ENCODE results near the gene ABLIM2.

Gene ABLIM2

DNA sequence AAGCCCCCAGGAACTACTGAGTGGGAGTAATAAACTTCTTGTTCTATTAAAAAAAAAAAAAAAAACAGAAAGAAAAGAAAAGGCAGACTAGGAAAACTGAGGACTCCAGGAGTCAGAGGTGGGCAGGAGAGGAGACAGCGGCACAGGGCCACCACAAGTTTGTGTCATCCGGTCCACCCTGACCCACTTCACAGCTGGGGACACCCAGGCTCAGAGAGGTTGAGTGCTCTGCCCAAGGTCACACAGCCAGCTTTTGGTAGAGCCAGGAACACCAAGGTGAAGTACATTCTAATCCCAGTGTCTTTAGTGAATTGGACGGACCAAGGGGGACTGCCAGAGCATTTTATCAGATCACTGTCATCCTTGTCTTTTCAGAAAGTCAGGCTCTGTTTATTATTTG is 16.4 kb upstream of the ABLIM2 start:
- no peak for DNase-seq

DNA sequence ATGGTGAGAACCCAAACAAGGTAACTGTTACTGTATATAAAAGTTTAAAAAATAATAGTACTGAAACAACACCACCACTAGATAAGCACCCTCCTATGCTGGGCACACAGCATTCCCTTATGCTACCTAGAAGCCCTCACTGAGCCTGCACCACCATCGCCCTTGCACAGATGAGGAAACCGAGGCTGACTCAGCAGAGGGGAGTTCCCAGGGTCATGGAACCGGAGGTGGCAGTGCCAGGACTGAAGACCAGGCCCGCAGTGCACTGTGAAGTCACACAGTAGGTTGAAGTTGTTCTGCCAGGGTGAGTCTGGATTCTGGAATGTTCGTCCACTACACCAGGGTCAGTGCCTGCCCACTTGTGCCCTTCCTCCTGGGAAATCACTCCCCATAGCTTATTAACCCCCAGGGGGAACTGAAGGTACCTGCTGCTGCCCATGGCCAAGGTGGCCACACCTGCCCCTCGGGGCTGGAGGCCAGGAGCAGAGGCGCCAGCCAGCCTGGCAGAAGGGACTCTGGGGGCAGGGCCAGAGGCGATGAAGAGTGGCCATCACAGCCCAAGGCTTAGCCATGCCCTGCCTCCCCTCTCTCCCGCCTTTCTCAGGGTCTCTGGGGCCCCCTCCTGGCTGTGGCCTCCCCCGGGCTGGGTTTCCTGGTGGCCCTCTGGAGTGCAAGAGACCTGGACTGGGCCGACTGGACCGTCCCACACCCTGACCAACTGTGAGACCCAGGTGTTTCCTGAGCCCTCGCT is 15.1 kb upstream of the ABLIM2 start:
- DNase-seq = no peak

DNA sequence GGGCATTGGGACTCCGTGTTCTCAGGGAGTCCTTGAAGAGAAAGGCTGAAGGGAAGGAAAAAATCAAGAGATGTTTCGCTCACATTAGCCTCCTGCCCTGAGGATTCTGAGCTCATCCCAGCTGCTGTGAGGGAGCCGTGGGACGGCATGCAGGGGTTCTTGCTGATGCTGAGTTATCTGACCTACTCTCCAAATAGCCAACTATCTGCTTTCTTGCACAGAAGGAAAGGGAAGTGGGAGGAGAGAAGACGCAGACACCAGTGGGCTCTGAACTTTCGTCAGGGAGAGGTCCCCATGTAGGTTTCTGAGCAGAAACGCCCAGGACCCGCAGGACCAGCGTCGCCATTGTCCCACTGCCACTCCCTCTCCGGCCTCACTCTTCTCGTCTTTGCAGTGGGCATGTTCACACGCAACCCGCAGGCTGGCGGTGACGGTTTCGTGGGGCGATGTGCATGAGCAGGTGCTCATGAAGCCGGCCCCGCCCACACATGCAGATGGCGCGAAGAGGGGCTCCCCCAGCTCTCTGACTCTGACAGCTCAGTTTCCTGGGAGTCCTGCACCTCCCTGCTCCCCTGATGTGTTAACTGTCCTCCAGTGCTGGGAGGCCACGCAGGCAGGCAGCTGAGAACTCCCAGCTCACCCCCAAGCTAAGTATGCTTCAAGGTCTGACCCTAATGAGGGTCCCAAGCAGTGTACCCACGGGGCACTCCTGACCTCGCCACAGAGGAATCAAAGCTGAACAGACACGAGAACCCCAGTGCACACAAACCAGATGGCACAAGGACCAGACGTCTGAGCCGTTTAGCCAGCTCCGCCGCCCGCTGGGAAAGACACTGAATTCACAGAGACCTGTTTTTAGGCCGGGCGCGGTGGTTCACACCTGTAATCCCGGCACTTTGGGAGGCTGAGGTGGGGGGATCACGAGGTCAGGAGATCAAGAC is 13.6 kb upstream of the ABLIM2 start:
- DNase-seq = no peak

DNA sequence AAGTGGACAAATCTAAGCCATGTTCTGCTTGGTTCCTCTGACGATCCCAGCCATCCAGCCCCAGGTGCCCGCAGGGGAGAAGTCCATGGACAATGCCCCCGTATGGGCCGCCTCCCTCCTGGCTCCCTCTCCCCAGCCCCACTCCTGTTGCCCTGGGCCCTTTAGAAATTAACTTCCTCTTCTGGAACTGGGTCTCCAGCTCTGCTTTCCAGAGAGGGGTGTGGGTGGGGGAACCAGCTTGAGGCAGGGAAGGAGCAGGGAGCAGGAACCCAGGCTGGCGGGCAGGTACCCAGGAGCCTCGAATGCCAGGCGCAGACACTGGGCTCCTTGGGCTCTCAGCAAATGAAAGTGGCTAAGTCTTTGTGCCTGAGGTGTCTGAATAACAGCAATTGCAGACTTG is 12.7 kb upstream of the ABLIM2 start:
- no peak for DNase-seq

DNA sequence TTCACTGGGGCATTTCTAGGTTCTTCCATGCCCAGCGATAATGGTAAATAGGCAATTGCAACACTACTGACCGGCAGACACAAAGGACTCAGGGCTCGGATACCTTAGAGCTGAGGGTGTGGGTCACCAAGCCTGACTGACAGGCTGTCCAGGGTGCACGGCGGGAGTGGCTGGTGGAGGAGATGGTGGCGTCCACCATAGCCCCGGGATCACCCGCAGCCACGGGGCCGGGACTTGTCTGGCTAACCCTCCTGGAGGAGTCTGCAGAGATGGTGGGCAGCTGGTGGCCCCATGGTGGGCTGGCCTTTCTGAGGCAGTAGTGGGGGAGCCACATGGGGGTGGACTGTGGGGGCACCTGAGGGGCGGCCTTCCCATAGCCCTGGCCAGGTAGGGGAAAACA is 11.7 kb upstream of the ABLIM2 start:
- DNase-seq = no peak

DNA sequence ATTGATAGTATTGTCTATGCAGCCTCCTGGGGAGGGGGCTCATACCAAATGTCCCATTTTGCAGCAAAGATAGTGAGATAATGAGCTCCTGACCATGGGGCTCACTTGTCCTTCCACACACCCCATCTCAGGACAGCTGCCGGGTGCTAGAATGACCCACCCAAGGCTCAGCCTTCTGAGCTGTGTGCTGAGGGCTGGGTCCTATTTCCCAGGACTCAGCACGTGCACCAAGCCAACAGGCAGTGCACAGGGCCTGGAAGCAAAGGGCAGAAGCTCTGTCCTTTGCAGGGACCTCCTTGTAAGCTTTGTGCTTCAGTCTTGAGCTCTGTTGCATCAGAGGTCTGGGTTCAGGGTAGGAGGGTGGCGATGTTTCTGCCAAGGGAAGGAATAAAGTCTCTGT is 11.2 kb upstream of the ABLIM2 start:
- no peak for DNase-seq

DNA sequence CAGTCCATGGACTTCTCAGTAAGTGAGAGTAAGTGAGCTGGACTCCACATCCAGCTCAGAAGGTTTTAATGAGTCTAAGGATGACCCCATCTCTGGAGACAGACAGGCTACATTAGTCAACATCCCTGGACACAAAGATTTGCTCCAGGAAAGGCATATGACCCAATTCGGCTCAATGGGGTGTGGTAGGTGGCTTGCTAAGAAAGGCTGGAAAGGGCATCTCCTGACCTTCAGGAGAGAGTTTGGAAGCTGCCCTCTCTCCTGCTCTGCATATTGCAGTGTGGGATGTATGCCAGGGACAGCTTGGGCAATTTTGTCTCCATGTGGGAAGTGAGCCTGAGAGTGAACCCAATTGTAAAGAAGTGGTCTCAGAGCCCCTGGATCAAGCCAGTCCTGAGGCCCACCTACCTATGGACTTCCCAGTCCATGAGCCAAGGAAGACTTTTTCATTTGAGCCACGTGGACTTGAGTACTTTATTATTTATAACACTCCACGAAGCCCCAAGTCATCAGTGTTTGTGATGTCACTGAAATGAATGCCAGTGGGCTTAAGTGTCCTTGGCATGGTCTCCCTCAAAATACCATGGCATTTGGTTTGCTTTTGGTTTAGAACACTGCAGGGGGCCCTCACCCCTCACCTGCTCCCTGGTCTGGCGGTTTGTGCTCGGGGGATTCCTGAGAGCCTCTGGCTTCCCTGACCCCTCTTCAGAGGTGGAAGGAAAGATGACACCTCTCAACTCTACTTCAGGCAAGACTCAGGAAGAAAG is 10.4 kb upstream of the ABLIM2 start:
- DNase-seq = no peak

DNA sequence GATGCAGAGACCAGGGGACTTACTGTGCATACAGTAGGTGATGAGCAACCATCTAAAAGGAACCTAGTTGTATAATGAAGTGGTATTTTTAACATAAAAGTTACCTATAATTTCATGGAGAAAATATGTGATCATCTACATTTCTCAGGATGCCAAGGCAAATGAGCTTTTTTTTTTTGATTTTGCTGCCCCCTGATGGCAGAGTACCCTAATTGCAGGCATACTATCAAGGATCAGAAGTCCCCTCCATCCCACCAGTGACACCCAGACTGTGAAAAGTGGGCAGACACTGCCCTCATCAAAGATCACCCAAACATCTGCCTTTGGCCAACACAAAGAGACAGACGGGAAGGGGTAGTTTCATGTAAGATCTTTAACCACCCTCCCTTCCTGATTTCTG is 9.6 kb upstream of the ABLIM2 start:
- DNase-seq = no peak

DNA sequence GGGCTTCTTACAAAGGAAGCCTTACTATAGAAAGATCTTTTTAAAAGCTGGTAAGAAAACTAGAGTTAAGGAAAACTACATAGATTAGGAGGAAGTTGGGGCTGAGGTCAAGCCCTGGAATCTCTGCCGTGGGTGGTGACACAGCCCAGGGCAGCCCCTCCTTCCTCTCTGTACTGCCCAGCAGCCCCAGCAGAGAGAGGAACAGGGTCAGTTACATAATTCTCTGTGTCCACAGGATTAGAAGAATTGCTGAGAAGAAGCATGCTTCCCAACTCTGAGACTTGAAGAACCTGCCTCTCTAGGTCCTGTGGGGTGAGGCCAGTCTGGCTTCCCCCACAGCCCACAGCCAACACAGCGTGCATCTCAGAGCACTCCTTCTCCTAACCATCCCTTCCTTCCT is 9.2 kb upstream of the ABLIM2 start:
- no peak for DNase-seq

DNA sequence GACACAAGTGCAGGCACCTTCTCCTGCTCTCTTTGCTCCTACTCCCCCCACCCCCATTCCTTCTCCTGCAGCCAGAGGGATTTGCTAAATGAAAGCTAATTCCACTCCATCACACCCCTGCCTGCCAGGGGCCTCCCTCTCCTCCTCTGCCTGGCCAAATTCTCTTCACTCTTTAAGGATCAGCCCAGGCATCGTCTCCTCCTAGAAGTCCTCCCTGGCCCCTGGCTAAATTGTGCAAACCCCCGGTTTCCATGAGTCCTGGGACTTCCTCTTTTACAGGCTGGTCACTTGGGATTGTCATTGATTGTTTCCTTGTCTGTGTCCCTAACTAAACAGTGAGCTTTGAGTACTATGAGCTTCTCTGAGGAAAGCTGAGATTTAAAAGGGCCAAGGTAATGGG is 8.7 kb upstream of the ABLIM2 start:
- no peak for DNase-seq

DNA sequence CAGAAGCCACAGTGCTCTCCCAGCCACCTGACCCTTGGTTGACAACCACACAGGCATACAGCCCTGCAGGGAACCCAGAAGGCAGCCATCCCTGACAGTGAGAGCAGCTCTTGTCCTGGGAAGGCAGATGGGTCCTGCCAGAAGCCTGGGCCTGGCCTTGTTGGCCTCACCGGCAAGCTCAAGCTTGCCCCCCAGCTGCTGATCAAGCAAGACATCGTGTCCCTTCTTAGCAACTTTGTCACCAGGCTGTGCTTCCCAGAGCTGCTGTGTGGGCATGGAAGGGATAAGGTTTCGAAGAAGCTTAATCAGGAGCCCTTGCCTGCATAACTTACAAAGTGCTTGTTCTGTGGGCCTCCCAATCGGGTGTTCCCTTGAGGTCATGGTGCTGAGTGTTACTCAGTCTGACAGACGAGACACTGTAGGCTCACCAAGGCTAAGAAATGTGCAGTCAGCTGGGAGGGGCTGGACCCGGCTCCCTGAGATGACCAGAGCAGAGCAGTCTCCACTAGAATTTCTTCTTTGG is 6.8 kb upstream of the ABLIM2 start:
- no peak for DNase-seq

DNA sequence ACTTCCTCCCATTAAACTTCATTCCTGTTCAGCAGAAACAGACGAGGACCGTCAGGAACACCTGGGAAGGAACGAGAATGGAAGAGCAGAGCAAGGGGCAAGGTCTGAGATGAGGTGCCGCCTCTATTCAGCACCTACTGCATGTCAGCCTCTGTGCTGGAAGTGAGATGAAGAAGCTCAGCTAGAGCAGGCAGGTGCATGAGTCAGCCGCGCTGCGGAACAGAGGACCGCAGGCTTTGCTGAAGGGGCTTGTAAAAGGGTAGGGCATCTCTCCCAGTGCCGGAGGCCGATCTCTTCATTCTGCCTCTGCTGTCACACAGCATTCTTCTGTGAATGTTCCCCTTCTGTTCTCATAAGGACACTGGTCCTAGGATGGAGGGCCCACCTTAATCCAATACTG is 6.1 kb upstream of the ABLIM2 start:
- no peak for DNase-seq

DNA sequence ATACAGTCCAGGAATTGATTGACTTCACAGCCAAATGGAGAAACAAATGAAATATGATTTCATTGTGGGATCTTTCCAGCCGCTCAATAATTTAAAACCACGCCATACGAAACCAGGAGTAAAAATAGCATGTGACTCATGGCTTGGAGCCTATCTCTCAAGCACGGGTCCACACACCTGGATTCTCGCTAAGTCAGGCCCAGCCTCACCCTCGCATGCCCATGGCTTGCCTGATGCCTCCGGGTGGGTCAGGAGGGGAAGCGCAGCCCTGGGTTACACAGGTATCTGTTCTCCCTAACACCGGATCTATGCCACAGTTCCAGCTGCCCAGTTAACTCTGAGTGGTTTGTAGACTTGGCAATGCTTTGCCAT is 5.6 kb upstream of the ABLIM2 start:
- no peak for DNase-seq

DNA sequence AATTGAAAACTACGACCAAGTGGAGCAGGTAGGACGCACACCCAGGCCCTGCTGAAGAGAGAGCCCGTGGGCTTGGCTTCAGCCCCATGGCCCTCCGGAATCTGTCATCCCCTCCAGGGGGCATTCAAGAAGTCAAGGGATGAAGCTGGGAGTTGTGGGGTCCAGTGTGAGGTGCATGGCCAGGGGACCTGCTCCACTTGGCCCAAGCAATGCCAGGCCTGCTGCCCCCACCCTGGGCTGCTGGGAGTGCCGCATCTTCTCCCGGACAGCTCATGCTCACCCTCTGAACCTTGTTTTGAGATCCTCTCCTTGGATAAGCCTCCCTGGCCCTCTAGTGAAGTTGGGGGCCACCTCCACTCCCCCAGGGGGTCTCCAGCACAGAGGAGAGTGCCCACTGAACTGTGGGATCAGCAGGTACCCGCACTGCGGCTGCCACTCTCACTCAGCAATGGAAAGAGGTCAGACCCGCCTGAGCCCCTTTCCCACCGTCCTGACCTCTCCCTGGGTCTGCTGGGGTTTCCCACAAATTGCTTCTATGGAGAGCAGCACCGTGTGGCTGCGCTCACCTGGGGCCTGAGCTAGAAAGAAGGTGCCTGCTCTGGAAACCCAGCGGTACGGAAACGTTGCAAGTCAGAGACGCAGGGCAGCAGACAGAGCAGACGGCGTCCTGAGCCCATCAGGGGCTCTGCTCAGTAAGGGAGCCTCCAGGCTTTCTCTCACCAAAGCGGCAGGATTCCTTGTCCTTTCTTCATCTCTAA is 5.0 kb upstream of the ABLIM2 start:
- DNase-seq = no peak

DNA sequence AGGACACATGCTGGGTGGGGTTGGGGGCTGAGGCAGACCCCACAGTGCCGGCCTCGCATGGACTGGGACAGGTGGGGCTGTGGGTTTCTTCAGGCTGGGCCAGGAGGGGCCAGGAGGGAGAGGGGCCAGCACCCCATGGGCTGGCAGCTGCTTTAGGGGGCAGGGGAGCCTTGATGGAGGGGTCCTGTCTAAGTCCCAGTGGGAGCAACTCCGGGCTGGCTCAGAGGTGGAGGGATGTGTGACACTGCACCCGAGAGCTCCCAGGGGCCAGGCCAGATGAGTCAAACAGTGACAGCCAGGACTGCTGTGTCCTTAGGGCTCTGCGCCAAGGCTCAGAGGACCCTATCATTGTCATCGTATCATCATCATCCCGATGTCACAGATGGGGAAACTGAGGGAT is 4.4 kb upstream of the ABLIM2 start:
- DNase-seq = no peak

DNA sequence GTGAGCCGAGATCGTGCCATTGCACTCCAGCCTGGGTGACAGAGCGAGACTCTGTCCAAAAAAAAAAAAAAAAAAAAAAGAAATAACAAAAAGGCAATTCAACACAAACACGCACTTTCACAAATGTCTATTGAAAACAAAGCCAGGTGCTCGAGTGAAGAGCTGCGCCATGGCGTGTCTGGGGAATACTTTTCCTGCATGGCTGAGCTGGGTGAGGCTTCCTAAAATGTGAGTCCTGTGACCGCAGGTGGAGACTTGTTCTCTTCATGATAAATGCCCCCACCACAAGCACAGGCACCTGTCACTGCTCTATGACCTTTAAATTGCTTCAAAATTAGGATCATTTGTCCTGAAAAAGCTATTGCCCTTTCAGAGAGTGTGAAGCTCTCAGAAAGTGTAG is 4.0 kb upstream of the ABLIM2 start:
- no peak for DNase-seq

DNA sequence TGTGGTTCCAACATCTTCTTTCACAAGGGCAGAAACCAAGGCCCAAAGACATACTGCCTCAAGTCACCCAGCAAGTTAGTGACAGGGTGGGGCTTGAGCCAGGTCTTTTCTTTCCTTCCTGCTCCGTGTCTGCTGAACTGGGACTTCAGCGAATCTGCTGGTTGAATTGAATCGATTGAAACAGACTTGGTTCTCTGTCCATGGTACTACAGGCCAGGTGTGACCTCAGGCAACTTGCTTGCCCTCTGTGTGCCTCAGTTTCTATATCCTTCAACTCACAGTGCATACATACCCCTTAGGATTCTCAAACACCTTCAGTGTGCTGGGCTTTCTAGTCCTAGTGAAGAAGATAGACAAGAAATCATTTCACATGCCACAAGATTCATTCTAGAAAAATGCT is 2.0 kb upstream of the ABLIM2 start:
- no peak for DNase-seq

DNA sequence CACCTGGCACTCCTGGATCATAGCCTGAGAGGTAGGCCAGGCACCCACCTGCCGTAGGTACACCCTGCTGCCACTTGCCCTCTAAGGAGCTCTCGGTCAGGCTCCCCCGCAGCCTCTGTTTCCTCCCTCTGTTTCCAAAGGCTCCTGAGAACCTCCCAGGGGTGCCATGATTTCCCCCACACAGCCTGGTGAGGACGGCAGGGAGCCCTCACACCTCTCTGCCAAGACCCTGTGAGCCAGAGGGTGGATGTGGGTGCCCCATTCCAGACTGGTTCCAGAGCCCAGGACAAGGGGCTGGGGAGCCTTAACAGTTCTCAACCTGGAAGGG is 1.6 kb upstream of the ABLIM2 start:
- DNase-seq = no peak

DNA sequence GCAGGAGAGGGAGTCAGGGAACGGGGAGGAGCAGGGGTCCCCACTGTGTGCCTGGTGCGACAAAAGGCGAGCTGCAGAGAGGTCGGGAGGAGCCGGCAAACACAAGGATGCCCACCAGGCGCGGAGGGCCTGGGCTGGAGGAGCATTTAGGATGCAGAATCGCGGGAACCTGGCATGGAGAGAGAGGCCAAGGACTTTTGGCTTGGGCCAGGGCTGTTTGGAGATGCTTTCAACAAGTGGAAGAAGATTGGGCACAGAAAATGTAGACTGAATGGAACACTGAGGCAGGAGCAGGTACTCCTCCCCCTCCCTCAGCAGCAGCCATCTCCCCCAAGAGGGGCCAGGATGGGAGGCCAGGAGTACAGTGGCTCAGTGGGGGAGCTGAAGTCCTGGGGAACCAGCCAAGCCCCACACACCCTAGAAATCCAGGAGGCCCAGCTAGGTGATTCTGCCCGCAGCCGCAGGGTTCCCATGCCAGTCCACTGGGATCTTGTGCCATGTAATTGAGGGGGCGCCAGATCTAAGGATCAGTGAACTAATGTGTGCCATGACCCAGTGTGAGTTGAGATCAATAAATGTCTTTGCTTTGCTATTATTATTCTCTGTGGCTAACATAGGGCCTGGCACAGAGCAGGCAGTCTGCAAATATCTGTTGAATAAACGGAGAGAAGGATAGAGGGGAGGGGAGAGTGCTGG is 1.1 kb upstream of the ABLIM2 start:
- DNase-seq = no peak

DNA sequence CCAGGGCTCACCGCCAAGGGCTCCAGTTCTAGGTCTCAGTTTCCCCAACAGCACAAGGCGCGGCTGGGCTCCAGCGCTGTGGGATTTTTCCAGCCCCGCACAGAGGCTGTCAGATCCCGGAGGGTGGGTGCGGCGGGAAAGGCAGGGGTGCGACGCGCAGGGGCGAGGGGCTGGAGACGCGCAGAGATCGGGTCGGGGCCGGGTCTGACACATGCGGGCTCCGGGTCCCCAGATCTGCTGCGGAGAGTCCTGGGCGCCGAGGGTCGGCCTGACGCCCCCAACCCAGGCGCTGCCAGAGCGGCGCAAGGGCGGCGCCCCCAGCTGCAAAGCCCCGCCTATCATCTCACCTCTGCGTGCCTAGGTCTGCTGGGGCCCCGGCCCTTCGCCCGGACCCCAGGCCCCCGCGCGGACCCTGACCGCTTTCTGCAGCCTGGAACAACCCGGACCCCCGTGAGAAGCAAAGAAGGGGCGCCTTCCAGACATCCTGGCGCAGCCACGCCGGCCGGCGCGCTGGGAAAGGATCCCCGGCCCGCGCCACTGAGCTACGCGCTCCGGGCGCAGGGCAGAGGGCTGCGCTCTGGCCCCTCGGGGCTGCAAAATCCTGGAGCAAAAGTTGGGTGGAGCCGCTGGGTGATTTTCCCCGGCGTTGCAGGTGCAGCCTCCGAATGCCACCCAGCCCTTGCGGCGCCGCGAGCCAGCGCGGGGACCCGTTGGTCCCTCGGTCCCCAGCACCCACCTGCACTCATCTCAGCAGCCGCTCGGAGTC is 486 bp downstream of the ABLIM2 start:
- no peak for DNase-seq

DNA sequence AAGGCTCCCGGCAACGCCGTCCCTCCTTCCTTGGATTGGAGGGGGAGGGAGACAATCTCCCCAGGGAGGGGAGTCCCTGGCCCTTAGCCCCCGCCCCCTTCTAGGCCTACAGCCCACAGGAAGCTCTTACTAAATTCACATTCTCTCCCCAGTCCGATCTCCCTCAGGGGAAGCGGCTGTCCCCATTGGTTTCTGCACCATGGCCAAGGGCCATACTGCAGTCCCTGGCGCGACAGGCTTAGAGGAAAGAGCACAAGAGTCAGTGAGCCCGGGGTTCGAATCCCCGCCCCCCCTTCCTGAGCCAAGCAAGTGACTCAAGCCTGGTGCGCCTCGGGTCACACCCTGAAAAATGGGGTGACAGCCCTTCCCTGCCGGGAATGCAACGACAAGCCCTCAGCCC is 1.1 kb downstream of the ABLIM2 start:
- no peak for DNase-seq

All from cortex of kidney (tissue), 1 donor.